ENCODE results near the gene USHBP1. TPM values are rescaled to one million over a fixed set of nuclear protein-coding genes. Genes with fewer than 3 reads are reported as not detected.

USHBP1 gene
- total and polyA plus RNA-seq, 2 of the 13 experiments (the other 11 are each of a cell fraction or from before 2014, with no cell fraction given), result 0.15 to 1.5 TPM

- TF ChIP-seq MIER2 (CRISPR knock-in tag; IDR thresholded peaks at IDR 0.05), result no peak
Measured at GRCh38 chr19:17285415-17286135, 21.0 kb upstream of the USHBP1 start (continued).

- DNase-seq (ENCODE audit: low spot score) (no peak), FAIRE-seq (no peak), ATAC-seq (no peak)
- BruUV-seq (replicated peaks), result no TSS peak
- H3K79me2 ChIP-seq (ENCODE audit: insufficient read depth, low read length), result no peaks in the 10 kb centered on the region
- no peak overlapping the region for H3K4me3 ChIP-seq (replicated peaks in 1 of 3; ENCODE audit: insufficient read depth in 1 of 3, low read depth in 2 of 3, low read length in 3 of 3)
- no peaks in the 10 kb centered on the region for H3K27me3 ChIP-seq (ENCODE audit: control insufficient read depth in 1 of 2, insufficient read depth in 2 of 2, low read length in 2 of 2)
- POLR2A ChIA-PET, result interaction anchor here (0.6 kb wide), 1 partner anchor 89 kb away, joined by 4 read pairs; no protein-coding TSS in a partner anchor
- CTCF ChIA-PET (ENCODE audit: low intra/inter-chr PET ratio, low total read pairs), result interaction anchor here (2.2 to 2.3 kb wide), 2 partner anchors 78 to 216 kb away, joined by 16 to 17 read pairs; no protein-coding TSS in a partner anchor
- in situ Hi-C loops (cut with HindIII; ENCODE audit: extremely low pct_ligation_motif_present, low pct_unique_long_range_greater_than_20kb), result loop anchor here (5.0 kb wide), 2 partner anchors 81 to 216 kb away; no protein-coding TSS in a partner anchor
- no peaks in the 10 kb centered on the region for H3K9me3 ChIP-seq (ENCODE audit: low read length)
- peaks cover 1 to 5% of the 10 kb centered on the region in 2 experiments; a peak in 2 of 5 replicates for H3K36me3 ChIP-seq (replicated peaks in 1 of 2; ENCODE audit: control insufficient read depth in 1 of 2, insufficient read depth in 2 of 2, low read length in 2 of 2)
- no peak overlapping the region for H3K27ac ChIP-seq (ENCODE audit: extremely low read length, insufficient read depth, low read length)
- 0 out of 2 replicates have a peak, but pooled peaks cover 6% of the 10 kb centered on the region for H3K4me1 ChIP-seq (ENCODE audit: insufficient read depth, low read length)
- no peaks in the 10 kb centered on the region for H4K20me1 ChIP-seq (ENCODE audit: insufficient read depth, low read length)
- TF ChIP-seq ZNF333 (CRISPR knock-in tag; IDR thresholded peaks at IDR 0.05; ENCODE audit: borderline replicate concordance), result no peak
- no peak for TF ChIP-seq AKNA (CRISPR knock-in tag; IDR thresholded peaks at IDR 0.05; ENCODE audit: borderline replicate concordance)
- TF ChIP-seq ZNF777 (CRISPR knock-in tag; IDR thresholded peaks at IDR 0.05), result no peak
- TF ChIP-seq PAWR (CRISPR knock-in tag; IDR thresholded peaks at IDR 0.05; ENCODE audit: borderline replicate concordance), result no peak
- no peak for TF ChIP-seq KDM5B (CRISPR knock-in tag; IDR thresholded peaks at IDR 0.05; ENCODE audit: borderline replicate concordance)
- TF ChIP-seq ZNF207 (IDR thresholded peaks at IDR 0.05; ENCODE audit: borderline replicate concordance), result no peak
- no peak for TF ChIP-seq ZBTB3 (CRISPR knock-in tag; IDR thresholded peaks at IDR 0.05; ENCODE audit: borderline replicate concordance, low read depth)
- no peak overlapping the region for H2AFZ ChIP-seq (ENCODE audit: low read length)
- WGBS (ENCODE audit: low lambda C conversion rate), result 82% methylated on average over 5 of the region's 7 CpGs
- H3K9ac ChIP-seq (ENCODE audit: insufficient read depth, low read depth, low read length), result no peak overlapping the region
- H3K4me2 ChIP-seq (ENCODE audit: low read depth, low read length), result no peak overlapping the region
- intact Hi-C loops (cut with micrococcal nuclease; ENCODE audit: unreplicated experiment), result loop anchor here (5.0 kb wide), 1 partner anchor 216 kb away; no protein-coding TSS in a partner anchor
Measured at GRCh38 chr19:17283504-17283996, 19.0 kb upstream of the USHBP1 start.

All from HepG2 (cell line).